NB4 (cell line): ENCODE results near the gene SUCLG2.

Experiments
- DNase-seq: peaks from one replicate; pipeline ENCODE4 v3.0.0; 2010; ENCODE audit warnings: low read depth
- H3K4me3 ChIP-seq: one replicate; pipeline ENCODE4 v1.5.1; 2011; ENCODE audit warnings: mild to moderate bottlenecking, low read depth, low read length, moderate library complexity
- CTCF ChIP-seq: IDR thresholded peaks from one replicate; pipeline ENCODE4 v1.5.1; 2012; ENCODE audit warnings: low read depth, low read length
- MAX ChIP-seq: IDR thresholded peaks from 2 replicates; pipeline ENCODE4 v1.6.1; 2011; ENCODE audit warnings: low read depth, low read length
- MYC ChIP-seq: IDR thresholded peaks from 2 replicates; pipeline ENCODE4 v1.6.1; 2011; ENCODE audit warnings: low read depth, low read length
- POLR2A ChIP-seq: IDR thresholded peaks from 2 replicates; pipeline ENCODE4 v1.6.1; 2011; ENCODE audit warnings: mild to moderate bottlenecking; ENCODE audit not compliant: insufficient read length; ENCODE audit errors: extremely low read depth

SUCLG2 gene

GRCh38 chr3:67495751-67496150 lies 158.7 kb downstream of the SUCLG2 start:
- H3K4me3 ChIP-seq = no peak overlapping the region
- no peak for DNase-seq
- TF ChIP-seq MAX (no peak), MYC (no peak), CTCF (no peak), POLR2A (no peak)

- TF ChIP-seq MYC (no peak), CTCF (no peak), MAX (no peak), POLR2A (no peak)
- H3K4me3 ChIP-seq = no peak overlapping the region
- DNase-seq = no peak
These were observed 160.6 kb downstream of the SUCLG2 start for GRCh38 chr3:67493808-67494207.

DNA sequence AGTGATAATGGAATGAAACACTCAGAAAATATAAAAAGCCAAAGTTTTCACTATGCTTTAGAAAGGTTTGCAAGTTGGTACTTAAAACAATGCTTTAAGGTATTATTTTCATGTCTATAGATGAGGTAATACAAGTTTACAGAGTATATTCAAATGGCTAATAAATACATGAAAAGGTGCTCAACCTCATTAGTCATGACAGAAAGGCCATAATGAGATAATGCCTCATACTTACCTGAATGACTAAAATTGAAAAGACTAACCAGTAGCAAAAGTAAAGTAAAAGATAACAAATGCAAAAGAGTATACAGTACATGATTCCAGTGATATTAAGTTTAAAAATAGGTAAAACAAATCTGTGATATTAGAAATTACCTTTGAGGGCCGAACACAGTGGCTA lies 163.8 kb downstream of the SUCLG2 start:
- no peak for TF ChIP-seq CTCF
- no peak for DNase-seq
- H3K4me3 ChIP-seq = no peak overlapping the region

DNA sequence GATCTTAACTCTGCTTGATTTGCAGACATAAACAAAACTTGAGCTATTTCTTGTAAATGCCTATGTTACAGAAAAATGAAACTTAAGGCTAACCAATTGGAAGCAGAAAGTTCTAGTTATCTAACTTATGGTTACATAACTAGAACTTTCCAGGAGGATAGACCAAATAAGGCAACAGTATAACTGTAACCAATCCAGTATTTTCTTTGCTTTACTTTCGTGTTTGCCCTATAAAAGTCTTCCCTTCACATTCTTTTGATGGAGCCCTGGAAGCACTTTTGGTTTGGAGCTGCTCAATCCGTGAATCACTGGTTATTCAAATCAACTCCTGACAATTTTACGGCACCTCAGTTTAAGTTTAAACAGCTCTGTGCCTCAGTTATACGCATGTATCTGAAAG lies 164.6 kb downstream of the SUCLG2 start:
- DNase-seq = no peak
- H3K4me3 ChIP-seq = no peak overlapping the region
- TF ChIP-seq POLR2A = no peak
- TF ChIP-seq CTCF = no peak
- no peak for TF ChIP-seq MYC
- TF ChIP-seq MAX = no peak

GRCh38 chr3:67487564-67488114 lies 166.8 kb downstream of the SUCLG2 start:
- no peak for TF ChIP-seq CTCF
- TF ChIP-seq MYC = no peak
- no peak for TF ChIP-seq MAX
- no peak for TF ChIP-seq POLR2A
- no peak for DNase-seq
- no peak overlapping the region for H3K4me3 ChIP-seq

GRCh38 chr3:67486883-67487282 lies 167.5 kb downstream of the SUCLG2 start:
- DNase-seq = no peak
- TF ChIP-seq MYC (no peak), POLR2A (no peak)
- no peak overlapping the region for H3K4me3 ChIP-seq
